HepG2 (cell line): Measurements from ENCODE around the gene CDC14A. TPM values are rescaled to one million over a fixed set of nuclear protein-coding genes. Genes with fewer than 3 reads are reported as not detected.

Source experiments
- ATAC-seq: fragments of 200-7000 bp; cut with Tn5 transposase; 3 replicates; pipeline ENCODE4 v1.9.1; 2020; ENCODE audit warnings: mild to moderate bottlenecking, moderate library complexity
- BruUV-seq: library from RNA; stranded (reverse); fragments of 400-500 nt; replicated peaks from 2 replicates; lab custom pipeline; 2021; lab: Mats Ljungman, UMichigan
- CTCF ChIA-PET: fragments of 300-600 bp; formaldehyde crosslinking; extraction: SDS; loops from one replicate; lab custom pipeline; 2021; ENCODE audit warnings: low total read pairs, inconsistent platforms, low intra/inter-chr PET ratio; lab: Yijun Ruan, JAX
- POLR2A ChIA-PET: fragments of 350-600 bp; sonication (Branson Sonifier 250); formaldehyde crosslinking; loops from one replicate; lab custom pipeline; 2020; ENCODE audit warnings: antibody characterized with exemption, inconsistent platforms; lab: Yijun Ruan, JAX
- DNase-seq: peaks from one replicate; pipeline ENCODE4 v3.0.0-alpha.2; 2015; ENCODE audit warnings: low spot score
- FAIRE-seq: peaks from 3 replicates; lab custom pipeline; 2011; peaks lifted over from hg19 to GRCh38; lab: Jason Lieb, UNC
- H2AFZ ChIP-seq: one replicate; pipeline ENCODE4 v1.6.1; 2011; ENCODE audit warnings: low read length, inconsistent platforms
- H3K27ac ChIP-seq: fragments of 300-600 bp; 3 replicates; pipeline ENCODE4 v1.8.0; 2011; ENCODE audit warnings: mixed run types, mild to moderate bottlenecking, mixed read lengths, low read length, inconsistent platforms; ENCODE audit not compliant: insufficient read depth; ENCODE audit errors: extremely low read length
- H3K27me3 ChIP-seq, 2 experiments: fragments of 200-600 bp in 1 of 2; 2 replicates in 1 of 2; 3 replicates in 1 of 2; pipeline versions ENCODE4 v1.6.0 to v1.8.0; 2011; ENCODE audit warnings: low read length in 2 of 2, mild to moderate bottlenecking in 2 of 2, moderate library complexity in 2 of 2, inconsistent platforms in 1 of 2; ENCODE audit not compliant: insufficient read depth in 2 of 2, control insufficient read depth in 1 of 2
- H3K36me3 ChIP-seq, 2 experiments: fragments of 200-600 bp in 1 of 2; replicated peaks in 1 of 2; 2 replicates in 1 of 2; 3 replicates in 1 of 2; pipeline versions ENCODE4 v1.5.1 to v1.8.0; 2011; ENCODE audit warnings: low read length in 2 of 2, inconsistent platforms in 1 of 2; ENCODE audit not compliant: insufficient read depth in 2 of 2, control insufficient read depth in 1 of 2
- H3K4me1 ChIP-seq: 2 replicates; pipeline ENCODE4 v1.5.1; 2012; ENCODE audit warnings: low read length, inconsistent platforms; ENCODE audit not compliant: insufficient read depth
- H3K4me2 ChIP-seq: 2 replicates; pipeline ENCODE4 v1.6.0; 2011; ENCODE audit warnings: low read depth, low read length, inconsistent platforms
- H3K4me3 ChIP-seq, 3 experiments: fragments of 200-600 bp in 1 of 3; sonication (generic), shearing (Covaris generic) in 1 of 3; replicated peaks in 1 of 3; 2 replicates each; pipeline ENCODE4 v1.5.1; 2011 to 2016; ENCODE audit warnings: low read length in 3 of 3, inconsistent platforms in 2 of 3, low read depth in 2 of 3, mild to moderate bottlenecking in 2 of 3, control low read depth in 1 of 3, mixed read lengths in 1 of 3; ENCODE audit not compliant: insufficient read depth in 1 of 3
- H3K79me2 ChIP-seq: one replicate; pipeline ENCODE4 v1.6.1; 2011; ENCODE audit warnings: low read length, inconsistent platforms; ENCODE audit not compliant: insufficient read depth
- H3K9ac ChIP-seq: 2 replicates; pipeline ENCODE4 v1.6.0; 2011; ENCODE audit warnings: mild to moderate bottlenecking, low read depth, low read length, inconsistent platforms; ENCODE audit not compliant: insufficient read depth
- H3K9me3 ChIP-seq: 2 replicates; pipeline ENCODE4 v1.5.1; 2012; ENCODE audit warnings: mild to moderate bottlenecking, low read length
- H4K20me1 ChIP-seq: 2 replicates; pipeline ENCODE4 v1.6.0; 2011; ENCODE audit warnings: inconsistent platforms, mild to moderate bottlenecking, low read length, moderate library complexity; ENCODE audit not compliant: insufficient read depth
- ARID3A ChIP-seq: IDR thresholded peaks from 2 replicates; pipeline ENCODE4 v1.6.1; 2012; ENCODE audit warnings: low read depth, low read length, improper control_type of control experiment
- CEBPB ChIP-seq: IDR thresholded peaks from 2 replicates; pipeline ENCODE4 v1.6.1; 2011; ENCODE audit warnings: low read depth, low read length, improper control_type of control experiment, borderline replicate concordance
- ELF3 ChIP-seq: IDR thresholded peaks from 2 replicates; pipeline ENCODE4 v1.6.1; 2016; ENCODE audit warnings: missing genetic modification reagents, missing compliant biosample characterization
- ERF ChIP-seq: IDR thresholded peaks from 2 replicates; pipeline ENCODE4 v1.6.1; 2018; ENCODE audit warnings: missing biosample characterization, missing genetic modification reagents
- ETV5 ChIP-seq: IDR thresholded peaks from 2 replicates; pipeline ENCODE4 v1.6.1; 2018; ENCODE audit warnings: missing biosample characterization, missing genetic modification reagents, inconsistent platforms, borderline replicate concordance
- HOXD1 ChIP-seq: sonication (generic); formaldehyde crosslinking; IDR thresholded peaks from 2 replicates; pipeline ENCODE4 v1.5.0; 2020; ENCODE audit warnings: missing genetic modification reagents
- RFXANK ChIP-seq: IDR thresholded peaks from 2 replicates; pipeline ENCODE4 v1.6.1; 2016
- RXRA ChIP-seq: sonication (generic); formaldehyde crosslinking; IDR thresholded peaks from 2 replicates; pipeline ENCODE4 v1.5.1; 2020; ENCODE audit warnings: missing genetic modification reagents
- STAT5B ChIP-seq: sonication (generic); formaldehyde crosslinking; IDR thresholded peaks from 2 replicates; pipeline ENCODE4 v1.4.0; 2020; ENCODE audit warnings: missing genetic modification reagents
- TBL1XR1 ChIP-seq: fragments of 150-350 bp; IDR thresholded peaks from 2 replicates; pipeline ENCODE4 v1.6.1; 2014; ENCODE audit warnings: borderline replicate concordance, low read length; ENCODE audit not compliant: partially characterized antibody
- TCF7 ChIP-seq: sonication (generic); IDR thresholded peaks from 2 replicates; pipeline ENCODE4 v1.6.1; 2016; ENCODE audit warnings: antibody characterized with exemption, low read depth
- ZNF501 ChIP-seq: sonication (generic); formaldehyde crosslinking; IDR thresholded peaks from 2 replicates; pipeline ENCODE4 v1.5.1; 2020; ENCODE audit warnings: mild to moderate bottlenecking, moderate library complexity, missing genetic modification reagents
- ZNF766 ChIP-seq: sonication (generic); formaldehyde crosslinking; IDR thresholded peaks from 2 replicates; pipeline ENCODE4 v1.5.0; 2020; ENCODE audit warnings: missing genetic modification reagents, borderline replicate concordance
- ZNF883 ChIP-seq: sonication (generic); formaldehyde crosslinking; IDR thresholded peaks from 2 replicates; pipeline ENCODE4 v1.5.1; 2020; ENCODE audit warnings: mild to moderate bottlenecking, missing genetic modification reagents; ENCODE audit errors: not compliant biosample characterization
- WGBS: methylation state at CpG from one replicate; pipeline ENCODE4 v1.1.6; 2017; ENCODE audit warnings: low lambda C conversion rate; 5-methylcytosine and 5-hydroxymethylcytosine counted together
- in situ Hi-C: cut with HindIII; loops from 2 replicates; pipeline ENCODE4 v1.10.0; 2017; ENCODE audit warnings: low pct_unique_long_range_greater_than_20kb; ENCODE audit not compliant: extremely low pct_ligation_motif_present
- intact Hi-C: fragments of 100-400 bp; cut with micrococcal nuclease; formaldehyde crosslinking; loops from one replicate; pipeline ENCODE4 v1.10.0; 2022; ENCODE audit not compliant: unreplicated experiment
- polyA plus RNA-seq, 8 experiments: library from polyadenylated mRNA; depleted of rRNA in 3 of 8; stranded (reverse) in 7 of 8; unstranded in 1 of 8; fragments of >200 nt; fragmentation: Illumina TruSeq in 4 of 8; extraction: Trizol in 4 of 8; gene quantifications; 2 replicates each; pipeline versions ENCODE4 v1.2.1 to v1.2.3, GENCODE V29; 2011 to 2016; ENCODE audit warnings: low read depth in 4 of 8, missing spikeins in 1 of 8, mixed read lengths in 1 of 8; ENCODE audit not compliant: insufficient read depth in 1 of 8
- total RNA-seq, 5 experiments: library from RNA; depleted of rRNA; stranded (reverse); fragments of >200 nt; fragmentation: Illumina TruSeq; extraction: Trizol; gene quantifications; 2 replicates each; pipeline ENCODE4 v1.2.3, GENCODE V29; 2016; ENCODE audit warnings: low read depth in 1 of 5
- TF ChIP-seq, protein P1 (sequence below): sonication (generic); formaldehyde crosslinking; IDR thresholded peaks from 2 replicates; pipeline ENCODE4 v1.4.0; 2020; ENCODE audit warnings: missing genetic modification reagents, borderline replicate concordance

Gene CDC14A
- total and polyA plus RNA-seq, 2 of the 13 experiments (the other 11 are each of a cell fraction or from before 2014, with no cell fraction given) = 2.8 to 4.9 TPM

- Histone ChIP-seq H3K4me1 (peaks cover 63% of the 10 kb centered on the region), H3K9ac (no peak overlapping the region), H3K9me3 (no peaks in the 10 kb centered on the region), H3K36me3 (no peaks in the 10 kb centered on the region), H4K20me1 (no peaks in the 10 kb centered on the region), H3K4me2 (no peak overlapping the region), H2AFZ (no peak overlapping the region), H3K27me3 (no peaks in the 10 kb centered on the region), H3K27ac (no peak overlapping the region)
- in situ Hi-C loops = no loop called here
- intact Hi-C loops = loop anchor here (5.0 kb wide), 2 partner anchors 34 to 99 kb away; no protein-coding TSS in a partner anchor
- BruUV-seq = no TSS peak
- CTCF ChIA-PET = no interaction called here
- no peak for DNase-seq
- POLR2A ChIA-PET = no interaction called here
- no peak for ATAC-seq
- TF ChIP-seq CEBPB (peak; percentile 55), ERF (CRISPR knock-in tag) (no peak)
- TF ChIP-seq, all 625 proteins: peak for 1
- Histone ChIP-seq H3K79me2 (no peaks in the 10 kb centered on the region), H3K4me3 (no peak overlapping the region)
- WGBS = 93% methylated on average over 3 of the region's 3 CpGs
- FAIRE-seq = no peak
Observed at GRCh38 chr1:100483230-100483629, 130.9 kb downstream of the CDC14A start.

DNA sequence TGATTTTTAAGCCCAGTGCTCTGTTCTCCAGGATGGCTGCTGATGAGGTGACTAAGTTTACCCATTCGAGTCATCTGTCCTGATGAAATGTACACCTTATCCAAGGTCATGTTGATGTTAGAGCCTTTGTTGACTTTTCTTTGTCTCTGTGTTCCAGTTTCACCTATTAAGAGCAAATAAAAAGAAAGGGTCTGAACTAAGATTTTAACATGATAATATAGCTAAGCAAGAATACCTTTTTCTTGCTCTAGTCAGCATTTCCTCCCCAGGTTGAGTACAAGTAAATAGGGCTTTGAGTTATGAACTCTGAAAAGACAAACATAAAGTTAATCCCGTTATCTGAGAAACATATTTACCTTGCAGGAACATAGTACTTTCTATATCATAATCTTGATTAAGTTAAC, 133.6 kb downstream of the CDC14A start:
- no peak overlapping the region for H3K4me3 ChIP-seq
- H3K79me2 ChIP-seq = no peaks in the 10 kb centered on the region
- H3K4me1 ChIP-seq = peaks cover 38% of the 10 kb centered on the region
- ChIA-PET CTCF (no interaction called here), POLR2A (interaction anchor here (0.8 to 1.3 kb wide), 2 partner anchors 9 to 30 kb away, joined by 4 to 6 read pairs; no protein-coding TSS in a partner anchor)
- intact Hi-C loops = loop anchor here (5.0 kb wide), 1 partner anchor 316 kb away; no protein-coding TSS in a partner anchor
- FAIRE-seq (peak; percentile 80), DNase-seq (peak; percentile 94), ATAC-seq (peak; percentile 97)
- no peaks in the 10 kb centered on the region for H3K27me3 ChIP-seq
- H3K4me2 ChIP-seq = peak overlapping the region; percentile 41
- in situ Hi-C loops = no loop called here
- H3K36me3 ChIP-seq = no peaks in the 10 kb centered on the region
- WGBS = 0% methylated on average over 2 of the region's 2 CpGs
- H2AFZ ChIP-seq = no peak overlapping the region
- no peak overlapping the region for H3K9ac ChIP-seq
- H3K9me3 ChIP-seq = no peaks in the 10 kb centered on the region
- peak overlapping the region; percentile 57 for H3K27ac ChIP-seq
- no TSS peak for BruUV-seq
- no peaks in the 10 kb centered on the region for H4K20me1 ChIP-seq
- TF ChIP-seq ETV5 (CRISPR knock-in tag) = peak; percentile 39; the same call in 1 of the 2 replicates
- no peak for TF ChIP-seq RFXANK (CRISPR knock-in tag)
- TF ChIP-seq, protein P1, sequence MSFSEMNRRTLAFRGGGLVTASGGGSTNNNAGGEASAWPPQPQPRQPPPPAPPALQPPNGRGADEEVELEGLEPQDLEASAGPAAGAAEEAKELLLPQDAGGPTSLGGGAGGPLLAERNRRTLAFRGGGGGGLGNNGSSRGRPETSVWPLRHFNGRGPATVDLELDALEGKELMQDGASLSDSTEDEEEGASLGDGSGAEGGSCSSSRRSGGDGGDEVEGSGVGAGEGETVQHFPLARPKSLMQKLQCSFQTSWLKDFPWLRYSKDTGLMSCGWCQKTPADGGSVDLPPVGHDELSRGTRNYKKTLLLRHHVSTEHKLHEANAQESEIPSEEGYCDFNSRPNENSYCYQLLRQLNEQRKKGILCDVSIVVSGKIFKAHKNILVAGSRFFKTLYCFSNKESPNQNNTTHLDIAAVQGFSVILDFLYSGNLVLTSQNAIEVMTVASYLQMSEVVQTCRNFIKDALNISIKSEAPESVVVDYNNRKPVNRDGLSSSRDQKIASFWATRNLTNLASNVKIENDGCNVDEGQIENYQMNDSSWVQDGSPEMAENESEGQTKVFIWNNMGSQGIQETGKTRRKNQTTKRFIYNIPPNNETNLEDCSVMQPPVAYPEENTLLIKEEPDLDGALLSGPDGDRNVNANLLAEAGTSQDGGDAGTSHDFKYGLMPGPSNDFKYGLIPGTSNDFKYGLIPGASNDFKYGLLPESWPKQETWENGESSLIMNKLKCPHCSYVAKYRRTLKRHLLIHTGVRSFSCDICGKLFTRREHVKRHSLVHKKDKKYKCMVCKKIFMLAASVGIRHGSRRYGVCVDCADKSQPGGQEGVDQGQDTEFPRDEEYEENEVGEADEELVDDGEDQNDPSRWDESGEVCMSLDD = no peak
- TF ChIP-seq ZNF766 (CRISPR knock-in tag) = no peak
- TF ChIP-seq TBL1XR1 = peak; percentile 62
- TF ChIP-seq STAT5B (CRISPR knock-in tag) = no peak
- TF ChIP-seq RXRA = no peak; the same call in 1 of the 2 replicates
- TF ChIP-seq ZNF501 (CRISPR knock-in tag) = no peak
- TF ChIP-seq HOXD1 (CRISPR knock-in tag) = peak; percentile 57; the same call in 1 of the 2 replicates
- TF ChIP-seq ZNF883 (CRISPR knock-in tag) = no peak
- peak; percentile 68 for TF ChIP-seq ELF3 (CRISPR knock-in tag)
- peak; percentile 94 for TF ChIP-seq ARID3A
- TF ChIP-seq TCF7 = peak; percentile 80
